K562 (cell line): ENCODE measurements around the gene SCAP.

ENCODE experiments used
- CHD1 ChIP-seq: fragments of 200-600 bp; sonication (generic); IDR thresholded peaks from one replicate; pipeline ENCODE4 v1.6.1; 2012; ENCODE audit warnings: mild to moderate bottlenecking, moderate library complexity, low read length, inconsistent platforms
- CTCF ChIP-seq, 3 experiments: IDR thresholded peaks in 2 of 3; conservative IDR thresholded peaks in 1 of 3; 2 replicates each; pipeline ENCODE4 v1.5.1; 2011 to 2012; ENCODE audit warnings: low read length in 3 of 3, mild to moderate bottlenecking in 3 of 3, control low read depth in 2 of 3, improper control_type of control experiment in 1 of 3, inconsistent platforms in 1 of 3, low read depth in 1 of 3, mixed read lengths in 1 of 3, moderate library complexity in 1 of 3; ENCODE audit not compliant: insufficient read depth in 2 of 3
- POLR2A ChIP-seq: fragments of 450-650 bp; conservative IDR thresholded peaks from 2 replicates; pipeline ENCODE4 v1.6.1; 2016
- SIN3A ChIP-seq, 2 experiments: fragments of 150-350 bp in 1 of 2; IDR thresholded peaks; 2 replicates each; pipeline ENCODE4 v1.6.1; 2011 to 2016; ENCODE audit warnings: borderline replicate concordance in 2 of 2, low read depth in 2 of 2, low read length in 2 of 2, mild to moderate bottlenecking in 2 of 2, moderate library complexity in 2 of 2; ENCODE audit not compliant: control insufficient read depth in 1 of 2
- SP2 ChIP-seq: IDR thresholded peaks from 2 replicates; pipeline ENCODE4 v1.6.1; 2011; ENCODE audit warnings: mild to moderate bottlenecking, low read depth, low read length, moderate library complexity; ENCODE audit not compliant: poor library complexity, severe bottlenecking; ENCODE audit errors: extremely low read depth
- TAF1 ChIP-seq: IDR thresholded peaks from 2 replicates; pipeline ENCODE4 v1.6.1; 2011; ENCODE audit warnings: mild to moderate bottlenecking, low read length, moderate library complexity; ENCODE audit not compliant: insufficient read depth, control insufficient read depth, severe bottlenecking; ENCODE audit errors: extremely low read depth
- TEAD4 ChIP-seq, 2 experiments: sonication (generic) in 1 of 2; formaldehyde crosslinking in 1 of 2; IDR thresholded peaks; 2 replicates each; pipeline versions ENCODE4 v1.6.1 to v1.8.0; 2012 to 2022; ENCODE audit warnings: borderline replicate concordance in 1 of 2, inconsistent platforms in 1 of 2, low read length in 1 of 2, mild to moderate bottlenecking in 1 of 2, missing genetic modification reagents in 1 of 2
- ZNF589 ChIP-seq: fragments of 200-800 bp; sonication (Bioruptor generic); IDR thresholded peaks from 2 replicates; pipeline ENCODE4 v1.6.1; 2016; ENCODE audit warnings: low read depth, missing genetic modification characterization, missing compliant biosample characterization
- ZZZ3 ChIP-seq: fragments of 450-650 bp; IDR thresholded peaks from 2 replicates; pipeline ENCODE4 v1.6.1; 2016; ENCODE audit warnings: antibody characterized with exemption, mild to moderate bottlenecking, moderate library complexity

DNA sequence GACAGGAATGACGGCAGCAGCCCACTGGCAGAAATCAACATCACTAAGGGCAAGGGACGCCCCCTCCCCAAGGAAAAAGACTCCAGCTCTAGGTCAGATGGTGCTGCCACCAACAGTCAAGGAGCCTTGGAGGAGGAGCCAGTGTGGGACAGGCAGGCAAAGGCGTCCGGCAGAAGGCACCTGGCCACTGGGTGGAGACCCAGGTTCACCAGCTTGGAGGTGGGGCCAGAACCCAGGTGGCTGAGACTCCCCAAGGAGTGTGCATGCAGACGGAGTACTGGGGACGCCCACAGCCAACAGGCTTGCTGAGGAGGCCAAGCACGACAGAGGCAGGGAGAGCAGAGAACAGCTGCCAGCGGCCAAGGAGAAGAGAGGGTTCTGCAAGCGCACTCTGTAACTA is 59.7 kb downstream of the SCAP start:
- TF ChIP-seq POLR2A (peak; percentile 57), ZZZ3 (no peak), TEAD4 (IDR thresholded peaks at IDR 0.05; ENCODE audit: low read length) (no peak), TEAD4 (CRISPR knock-in tag; IDR thresholded peaks at IDR 0.05; ENCODE audit: borderline replicate concordance) (no peak), CHD1 (no peak), ZNF589 (CRISPR knock-in tag) (no peak), TAF1 (no peak), SIN3A (IDR thresholded peaks at IDR 0.05; ENCODE audit: borderline replicate concordance in 2 of 2, control insufficient read depth in 1 of 2, low read depth in 2 of 2, low read length in 2 of 2) (no peak), CTCF (IDR thresholded peaks at IDR 0.05 in 2 of 3, conservative IDR thresholded peaks at IDR 0.05 in 1 of 3; ENCODE audit: insufficient read depth in 2 of 3, low read depth in 1 of 3, low read length in 3 of 3) (no peak), SP2 (no peak)
